DMS53 (cell line): ENCODE measurements around the gene EPHA8.

Experiments
- DNase-seq: peaks from one replicate; lab custom pipeline; 2025; lab: John Stamatoyannopoulos, UW

The EPHA8 gene

DNA sequence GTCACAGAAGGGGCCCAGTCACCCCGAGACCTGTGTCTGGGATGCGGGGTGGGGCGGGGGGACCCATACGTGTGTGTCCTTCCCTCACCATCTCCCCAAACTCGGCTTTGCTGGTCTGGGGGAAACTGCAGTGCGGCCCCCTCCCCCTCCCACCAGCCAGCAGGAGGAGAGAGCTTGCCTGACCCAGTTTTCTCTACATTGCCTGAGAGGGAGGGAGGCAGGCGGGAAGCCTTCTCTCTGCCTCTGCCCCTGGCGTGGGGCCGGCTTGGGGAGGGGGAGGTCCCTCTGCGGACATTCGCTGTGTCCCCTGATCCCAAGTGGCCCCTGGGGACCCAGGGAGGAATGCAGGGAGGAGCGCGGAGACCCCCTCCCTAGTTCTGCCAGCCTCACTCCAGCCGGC, 3.9 kb downstream of the EPHA8 start:
- no peak for DNase-seq

DNA sequence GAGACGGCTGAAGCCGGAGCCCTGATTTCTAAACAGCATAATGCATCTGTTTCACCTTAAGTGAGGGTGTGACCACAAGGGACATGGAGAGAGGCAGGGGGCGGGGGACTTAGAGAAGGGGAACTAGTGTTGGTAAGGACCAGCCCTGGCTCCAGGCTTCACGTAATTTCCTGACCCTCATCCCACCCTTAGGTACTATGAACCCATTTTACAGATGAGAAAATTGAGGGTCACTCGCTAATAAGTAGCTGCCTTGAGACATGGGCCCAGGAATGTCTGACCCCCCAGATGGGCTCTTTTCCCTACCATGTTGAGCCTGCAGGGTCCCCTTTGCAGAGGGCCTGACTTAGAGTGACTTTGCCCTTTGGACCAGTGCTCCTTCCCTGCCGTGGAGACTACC, 4.7 kb downstream of the EPHA8 start:
- no peak for DNase-seq

- DNase-seq: no peak
Measured at GRCh38 chr1:22569269-22569668, 6.0 kb downstream of the EPHA8 start.

DNA sequence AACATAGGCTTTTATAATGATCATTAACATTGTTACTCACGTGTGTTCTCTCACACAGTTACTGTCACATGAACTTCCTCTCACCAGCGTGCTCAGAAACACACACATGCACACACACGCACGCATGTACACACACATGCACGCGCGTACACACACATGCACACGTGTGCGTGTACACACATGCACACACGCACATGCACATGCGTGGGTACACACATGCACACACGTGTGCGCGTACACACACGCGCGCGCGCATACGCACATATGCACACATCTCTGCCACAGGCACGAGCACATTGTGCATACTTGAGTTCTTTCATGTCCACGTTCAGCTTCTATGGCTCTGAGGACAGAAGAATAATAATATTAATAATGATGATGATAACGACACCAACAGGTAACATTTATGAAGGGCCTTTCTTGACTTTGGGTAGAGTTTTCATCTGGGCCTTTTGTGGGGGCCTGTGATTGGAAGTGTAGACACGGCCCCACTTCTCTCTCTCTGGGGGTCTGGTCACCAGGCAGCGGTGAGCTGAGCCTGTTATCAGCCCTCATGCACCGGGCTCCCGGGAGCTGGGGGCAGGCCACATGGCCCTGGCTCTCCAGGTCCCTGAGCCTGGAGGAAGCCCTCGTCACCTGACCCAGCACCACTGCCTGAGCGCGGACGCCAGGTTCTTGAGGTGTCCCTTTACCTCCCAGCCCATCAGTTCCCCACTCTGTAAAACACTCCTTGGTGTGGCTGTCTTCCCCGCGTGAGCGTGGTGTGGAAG, 7.0 kb downstream of the EPHA8 start:
- DNase-seq: no peak

GRCh38 chr1:22572818-22573217, 9.5 kb downstream of the EPHA8 start:
- no peak for DNase-seq

DNA sequence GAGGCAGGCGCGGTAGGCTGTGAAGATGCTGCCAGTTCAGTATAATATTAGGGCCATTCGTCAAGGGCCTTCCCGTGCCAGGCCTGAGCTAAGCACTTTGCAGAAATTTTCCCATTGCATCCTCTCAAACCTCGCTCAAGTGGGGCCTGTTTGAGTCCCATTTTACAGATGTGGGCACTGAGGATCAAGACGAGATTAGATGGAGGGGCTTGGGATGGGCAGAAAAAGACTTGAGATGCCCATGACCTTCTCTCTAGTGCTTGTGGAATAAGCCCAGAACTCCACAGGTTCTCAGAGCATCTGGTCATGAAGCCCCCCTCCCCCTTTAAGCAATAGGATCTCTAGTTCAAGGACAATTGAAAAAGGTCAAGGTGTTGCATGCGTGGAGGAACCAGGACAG, 9.9 kb downstream of the EPHA8 start:
- no peak for DNase-seq

- no peak for DNase-seq
Measured at GRCh38 chr1:22575532-22576149, 12.4 kb downstream of the EPHA8 start.

DNA sequence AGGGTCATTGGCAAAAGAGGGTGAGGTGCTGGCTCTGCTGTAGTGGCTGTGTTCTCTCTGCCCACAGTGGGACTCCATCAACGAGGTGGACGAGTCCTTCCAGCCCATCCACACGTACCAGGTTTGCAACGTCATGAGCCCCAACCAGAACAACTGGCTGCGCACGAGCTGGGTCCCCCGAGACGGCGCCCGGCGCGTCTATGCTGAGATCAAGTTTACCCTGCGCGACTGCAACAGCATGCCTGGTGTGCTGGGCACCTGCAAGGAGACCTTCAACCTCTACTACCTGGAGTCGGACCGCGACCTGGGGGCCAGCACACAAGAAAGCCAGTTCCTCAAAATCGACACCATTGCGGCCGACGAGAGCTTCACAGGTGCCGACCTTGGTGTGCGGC, 12.9 kb downstream of the EPHA8 start:
- DNase-seq: no peak

DNA sequence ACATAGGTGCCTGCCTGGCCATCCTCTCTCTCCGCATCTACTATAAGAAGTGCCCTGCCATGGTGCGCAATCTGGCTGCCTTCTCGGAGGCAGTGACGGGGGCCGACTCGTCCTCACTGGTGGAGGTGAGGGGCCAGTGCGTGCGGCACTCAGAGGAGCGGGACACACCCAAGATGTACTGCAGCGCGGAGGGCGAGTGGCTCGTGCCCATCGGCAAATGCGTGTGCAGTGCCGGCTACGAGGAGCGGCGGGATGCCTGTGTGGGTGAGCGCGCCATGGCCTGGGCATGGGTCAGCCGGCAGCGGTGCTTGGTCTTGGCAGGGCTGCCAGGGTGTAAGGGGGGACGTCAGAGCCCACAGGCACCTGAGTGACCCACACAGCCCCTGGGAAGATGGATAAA, 13.3 kb downstream of the EPHA8 start:
- DNase-seq: no peak

DNA sequence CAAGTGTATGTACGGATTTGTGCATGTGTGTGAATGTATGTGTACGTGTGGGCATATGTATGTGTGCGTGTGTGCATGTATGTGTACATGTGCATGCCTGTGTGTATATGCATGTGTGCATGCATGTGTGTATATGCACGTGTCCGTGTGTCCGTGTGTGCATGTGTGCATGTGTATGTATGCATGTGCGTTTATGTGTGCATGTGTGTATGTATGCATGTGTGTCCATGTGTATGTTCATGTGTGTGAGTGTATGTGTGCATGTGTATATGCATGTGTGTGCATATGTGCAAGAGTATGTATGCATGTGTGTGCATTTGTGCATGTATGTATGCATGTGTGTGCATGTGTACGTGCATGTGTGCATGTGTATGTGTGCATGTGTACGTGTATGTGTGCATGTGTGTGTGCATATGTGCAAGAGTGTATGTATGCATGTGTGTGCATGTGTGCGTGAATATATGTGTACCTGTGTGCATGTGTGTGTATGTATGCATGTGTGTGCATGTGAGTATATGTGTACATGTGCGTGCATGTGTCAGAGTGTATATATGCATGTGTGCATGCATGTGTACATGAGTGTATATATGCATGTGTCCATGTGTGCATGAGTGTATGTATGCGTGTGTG, 15.6 kb downstream of the EPHA8 start:
- DNase-seq: no peak

- no peak for DNase-seq
Measured at GRCh38 chr1:22579541-22580155, 16.4 kb downstream of the EPHA8 start.

DNA sequence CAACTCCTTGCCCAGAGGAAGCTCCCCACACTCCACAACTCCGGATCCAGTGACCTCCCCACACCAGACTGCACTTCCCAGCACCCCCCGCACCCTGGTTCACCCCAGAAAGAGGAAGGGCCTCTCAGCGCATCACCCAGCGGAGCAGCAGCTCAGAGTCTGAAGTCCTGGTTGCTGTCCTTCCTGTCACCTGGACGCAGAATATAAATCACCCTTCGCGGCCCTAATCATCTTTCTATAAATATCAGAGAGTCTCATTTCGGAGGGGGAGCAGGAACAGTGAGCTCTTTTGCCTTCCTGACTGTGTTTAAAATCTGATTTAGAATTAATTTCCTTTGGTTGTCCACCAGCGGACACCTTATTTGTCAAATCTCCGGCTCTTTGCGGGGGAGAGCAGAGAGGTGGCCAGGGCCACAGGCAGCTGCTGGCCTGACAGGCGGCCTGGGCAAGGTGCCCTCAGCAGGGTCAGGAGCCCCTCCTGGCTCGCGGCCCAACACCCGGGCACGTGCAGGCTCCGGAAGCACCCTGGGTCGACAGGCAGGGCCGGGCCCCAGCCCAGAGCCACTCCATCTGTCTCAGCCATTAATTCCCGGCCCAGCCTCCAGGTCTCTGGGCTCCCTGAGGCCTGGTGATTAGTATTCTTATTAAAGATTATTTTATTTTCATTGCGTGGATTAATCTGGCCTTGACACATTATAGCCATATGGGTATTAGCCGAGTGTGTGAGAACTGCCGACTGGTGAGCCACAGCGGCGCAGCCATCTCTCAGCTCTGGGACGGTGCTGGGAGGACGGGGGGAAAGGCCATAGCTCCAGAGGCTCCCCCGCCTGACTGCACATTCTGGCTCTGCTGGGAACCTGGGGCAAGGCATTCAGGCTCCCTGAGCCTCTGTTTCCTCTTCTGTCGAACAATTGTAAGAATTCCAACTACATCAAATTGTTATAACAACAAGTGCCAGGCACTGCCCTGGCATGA, 19.7 kb downstream of the EPHA8 start:
- DNase-seq: no peak

DNA sequence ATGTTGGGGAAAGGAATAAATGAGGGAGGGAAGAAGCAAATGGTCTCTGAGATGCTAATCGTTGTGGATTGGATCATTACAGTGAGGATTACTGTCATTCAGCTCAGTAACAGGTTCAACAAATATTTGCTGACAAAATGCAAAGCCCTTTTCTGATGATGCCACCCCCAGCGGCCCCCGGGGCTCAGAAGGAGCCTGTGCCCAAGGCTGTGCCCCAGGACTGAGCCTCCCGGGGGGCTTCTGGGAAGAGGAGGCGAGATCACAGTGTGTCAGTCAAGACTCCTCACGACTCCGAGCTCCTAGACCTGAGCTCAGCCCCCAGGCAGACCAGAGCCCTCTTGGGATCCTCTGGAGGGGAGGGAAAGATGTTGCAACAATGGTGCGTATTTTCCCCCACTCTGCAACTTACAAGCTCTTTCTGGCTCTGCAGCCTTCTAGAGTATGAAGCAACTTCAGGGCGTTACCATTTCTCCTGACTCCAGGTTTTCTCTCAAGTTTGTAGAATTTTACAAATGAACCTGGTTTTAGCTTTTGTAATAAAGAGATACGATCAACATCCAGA, 20.8 kb downstream of the EPHA8 start:
- DNase-seq: no peak

DNA sequence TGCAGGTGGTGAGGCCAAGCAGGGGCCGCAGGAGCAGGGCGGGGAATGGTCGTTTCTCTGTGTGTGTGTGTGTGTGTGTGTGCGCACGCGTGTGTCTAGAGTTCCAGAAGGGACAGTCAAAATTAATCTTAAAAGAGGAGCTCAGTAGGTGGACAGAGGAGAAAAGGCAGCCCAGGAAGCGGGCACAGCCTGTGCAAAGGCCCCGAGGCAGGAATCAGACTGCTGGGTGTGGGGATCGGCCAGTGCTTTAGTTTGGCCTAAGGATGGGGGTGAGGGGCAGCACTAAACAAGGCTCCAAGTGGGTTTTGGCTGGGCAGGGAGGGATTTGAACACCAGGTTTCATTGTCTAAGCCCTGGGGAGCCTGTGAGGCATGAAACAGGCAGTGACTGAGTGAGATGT, 21.7 kb downstream of the EPHA8 start:
- DNase-seq: no peak

DNA sequence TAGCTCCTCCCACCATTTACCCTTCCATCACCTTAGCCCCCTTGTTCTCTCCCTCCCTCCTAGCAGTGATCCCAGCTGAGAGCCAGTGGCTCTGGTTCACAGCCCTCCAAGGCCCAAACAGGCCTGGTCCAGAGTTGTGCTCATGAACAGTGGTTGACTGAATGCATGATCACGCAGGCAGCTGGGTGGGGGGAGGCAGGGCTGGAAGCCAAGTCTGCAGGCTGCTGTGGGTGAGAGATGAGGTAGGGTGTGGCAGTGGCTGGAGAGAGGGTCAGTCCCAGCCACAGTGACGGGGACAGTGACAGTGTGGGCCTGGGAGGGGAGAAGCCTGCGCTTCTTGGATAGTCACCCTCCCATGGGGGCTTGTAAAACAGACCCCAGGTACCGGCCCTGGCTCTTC, 22.2 kb downstream of the EPHA8 start:
- DNase-seq: no peak

DNA sequence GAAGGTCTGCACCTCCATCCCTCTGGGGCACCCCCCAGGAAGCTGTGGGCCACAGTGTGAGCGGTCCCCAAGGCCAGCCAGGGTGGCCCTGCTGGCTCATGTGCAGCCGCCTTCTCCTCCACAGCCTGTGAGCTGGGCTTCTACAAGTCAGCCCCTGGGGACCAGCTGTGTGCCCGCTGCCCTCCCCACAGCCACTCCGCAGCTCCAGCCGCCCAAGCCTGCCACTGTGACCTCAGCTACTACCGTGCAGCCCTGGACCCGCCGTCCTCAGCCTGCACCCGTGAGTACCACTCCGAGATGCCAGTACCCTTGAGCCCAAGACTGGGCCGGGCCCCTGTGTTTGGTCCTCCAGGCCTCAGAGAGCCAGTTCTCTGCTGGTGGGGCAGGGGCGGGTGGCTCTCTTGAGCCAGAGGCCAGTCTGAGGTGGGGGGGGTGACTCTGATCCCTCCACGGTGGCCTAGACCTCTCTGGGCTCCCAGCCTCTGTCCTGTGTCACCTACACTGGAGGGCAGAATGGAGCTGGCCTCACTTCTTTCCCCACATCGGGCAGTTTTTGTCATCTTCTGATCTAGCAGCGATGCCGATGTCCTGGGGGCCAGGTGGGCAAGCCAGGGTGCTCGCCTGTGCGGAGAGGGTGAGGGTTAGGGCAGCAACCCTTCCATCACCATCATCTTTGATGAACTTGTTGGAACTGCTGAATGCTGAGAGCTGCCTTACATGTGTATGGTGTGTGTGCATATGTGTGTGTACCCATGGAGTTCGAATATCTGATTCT, 23.3 kb downstream of the EPHA8 start:
- no peak for DNase-seq

DNA sequence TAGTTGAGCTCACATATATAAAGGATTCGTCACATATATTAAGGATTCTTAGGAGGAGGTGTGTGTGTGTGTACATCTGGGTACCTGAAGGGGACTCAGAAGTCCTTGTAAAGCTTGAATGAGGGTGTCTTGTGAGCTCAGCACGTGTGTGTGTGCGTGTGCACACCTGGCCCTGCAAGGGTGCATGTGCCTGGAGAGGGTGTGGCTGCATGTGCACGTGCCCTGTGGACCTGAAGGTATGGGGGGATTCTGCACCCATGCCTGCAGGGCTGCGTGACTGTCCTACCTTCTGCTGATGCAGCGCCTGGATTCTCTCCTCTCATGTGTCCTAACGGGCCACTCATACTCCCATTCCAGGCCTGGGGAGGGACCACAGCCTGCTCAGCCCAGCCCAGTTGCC, 24.0 kb downstream of the EPHA8 start:
- no peak for DNase-seq

- DNase-seq: no peak
Measured at GRCh38 chr1:22588899-22589422, 25.7 kb downstream of the EPHA8 start.

- no peak for DNase-seq
Measured at GRCh38 chr1:22591576-22591975, 28.3 kb downstream of the EPHA8 start.

GRCh38 chr1:22592051-22592450, 28.8 kb downstream of the EPHA8 start:
- DNase-seq: no peak
